Activated naive CD8-positive, alpha-beta T cell treated with anti-CD3 and anti-CD28 coated beads, Interleukin-2, amount 50 U/mL, for 24 hours (primary cell): ENCODE results near the gene ZMIZ1.

ENCODE experiments used
- ATAC-seq: fragments of 150-1000 bp; cut with Tn5 transposase; one replicate; pipeline ENCODE4 v1.10.0; 2021
- DNase-seq: peaks from one replicate; pipeline ENCODE4 v3.0.0; 2021
- H3K27ac Mint-ChIP-seq: one replicate; pipeline ENCODE4 v1.8.0; 2021; ENCODE audit warnings: mild to moderate bottlenecking, mixed read lengths
- H3K27me3 Mint-ChIP-seq: one replicate; pipeline ENCODE4 v1.8.0; 2021; ENCODE audit warnings: mixed read lengths
- H3K36me3 Mint-ChIP-seq: one replicate; pipeline ENCODE4 v1.8.0; 2021; ENCODE audit warnings: low read depth, mixed read lengths
- H3K4me1 Mint-ChIP-seq: one replicate; pipeline ENCODE4 v1.8.0; 2021; ENCODE audit warnings: mixed read lengths
- H3K4me3 Mint-ChIP-seq: one replicate; pipeline ENCODE4 v1.8.0; 2021; ENCODE audit warnings: mild to moderate bottlenecking, moderate library complexity, mixed read lengths
- H3K9me3 Mint-ChIP-seq: one replicate; pipeline ENCODE4 v1.8.0; 2021; ENCODE audit warnings: mixed read lengths

ZMIZ1 gene

DNA sequence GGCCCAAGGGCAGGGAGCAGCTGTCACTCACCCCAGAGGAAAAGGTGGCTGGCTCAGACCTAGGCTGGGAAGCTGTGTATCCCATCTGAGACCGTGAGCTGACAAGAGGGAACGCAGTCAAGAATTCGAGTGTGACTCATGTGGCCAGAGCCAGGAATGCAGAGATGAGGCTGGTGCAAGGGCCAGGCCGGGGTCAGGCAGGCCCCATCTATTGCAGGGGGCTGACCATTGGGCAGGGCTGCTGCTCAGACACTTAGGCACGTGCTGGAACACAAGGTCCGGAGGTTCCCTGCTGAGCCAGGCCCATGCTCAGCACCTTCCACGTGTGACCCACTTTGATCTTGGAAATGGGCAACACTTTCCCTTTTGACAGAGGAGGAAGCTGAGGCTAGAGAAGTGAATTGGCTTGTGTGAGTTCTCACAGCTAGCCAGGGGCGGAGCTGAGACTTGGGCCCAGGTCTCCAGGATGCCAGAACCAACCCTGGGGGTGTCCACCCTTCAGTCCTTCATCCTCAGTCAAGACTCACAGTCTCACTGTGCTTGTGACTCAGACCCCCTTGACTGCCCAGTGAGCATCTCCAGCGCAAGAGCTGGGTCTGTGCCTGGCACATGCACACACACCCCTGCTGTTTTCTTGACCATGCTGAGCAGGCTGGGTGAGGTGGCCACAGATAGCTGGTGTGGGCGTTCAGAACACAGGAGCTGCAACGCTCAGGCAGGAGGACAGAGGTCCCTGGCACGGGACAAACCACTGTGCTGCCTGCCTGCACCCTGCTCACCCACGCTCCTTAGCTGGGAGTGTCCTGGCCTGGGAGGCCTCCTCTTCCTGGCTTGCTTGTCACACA is 230.9 kb downstream of the ZMIZ1 start:
- DNase-seq (no peak), ATAC-seq (no peak)
- peaks cover 17% of the 10 kb centered on the region for H3K4me1 Mint-ChIP-seq
- H3K36me3 Mint-ChIP-seq, result peaks cover 29% of the 10 kb centered on the region
- H3K27me3 Mint-ChIP-seq, result no peaks in the 10 kb centered on the region
- H3K9me3 Mint-ChIP-seq, result no peaks in the 10 kb centered on the region
- H3K27ac Mint-ChIP-seq, result no peak overlapping the region
- H3K4me3 Mint-ChIP-seq, result no peak overlapping the region

DNA sequence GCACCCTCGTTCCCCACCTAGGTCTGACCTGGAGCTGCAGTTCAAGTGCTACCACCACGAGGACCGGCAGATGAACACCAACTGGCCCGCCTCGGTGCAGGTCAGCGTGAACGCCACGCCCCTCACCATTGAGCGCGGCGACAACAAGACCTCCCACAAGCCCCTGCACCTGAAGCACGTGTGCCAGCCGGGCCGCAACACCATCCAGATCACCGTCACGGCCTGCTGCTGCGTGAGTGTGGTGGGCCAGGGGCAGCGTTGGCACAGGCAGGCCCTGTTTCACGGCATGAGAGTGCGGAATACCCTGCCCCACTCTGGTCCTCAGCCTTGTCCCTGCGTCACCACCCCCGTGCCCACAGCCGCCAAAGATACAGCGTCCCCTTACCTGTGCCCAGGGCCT is 231.9 kb downstream of the ZMIZ1 start:
- no peaks in the 10 kb centered on the region for H3K9me3 Mint-ChIP-seq
- peaks cover 24% of the 10 kb centered on the region for H3K36me3 Mint-ChIP-seq
- H3K4me3 Mint-ChIP-seq, result no peak overlapping the region
- no peak for DNase-seq
- no peak for ATAC-seq
- H3K4me1 Mint-ChIP-seq, result peaks cover 11% of the 10 kb centered on the region
- H3K27me3 Mint-ChIP-seq, result no peaks in the 10 kb centered on the region
- H3K27ac Mint-ChIP-seq, result no peak overlapping the region

DNA sequence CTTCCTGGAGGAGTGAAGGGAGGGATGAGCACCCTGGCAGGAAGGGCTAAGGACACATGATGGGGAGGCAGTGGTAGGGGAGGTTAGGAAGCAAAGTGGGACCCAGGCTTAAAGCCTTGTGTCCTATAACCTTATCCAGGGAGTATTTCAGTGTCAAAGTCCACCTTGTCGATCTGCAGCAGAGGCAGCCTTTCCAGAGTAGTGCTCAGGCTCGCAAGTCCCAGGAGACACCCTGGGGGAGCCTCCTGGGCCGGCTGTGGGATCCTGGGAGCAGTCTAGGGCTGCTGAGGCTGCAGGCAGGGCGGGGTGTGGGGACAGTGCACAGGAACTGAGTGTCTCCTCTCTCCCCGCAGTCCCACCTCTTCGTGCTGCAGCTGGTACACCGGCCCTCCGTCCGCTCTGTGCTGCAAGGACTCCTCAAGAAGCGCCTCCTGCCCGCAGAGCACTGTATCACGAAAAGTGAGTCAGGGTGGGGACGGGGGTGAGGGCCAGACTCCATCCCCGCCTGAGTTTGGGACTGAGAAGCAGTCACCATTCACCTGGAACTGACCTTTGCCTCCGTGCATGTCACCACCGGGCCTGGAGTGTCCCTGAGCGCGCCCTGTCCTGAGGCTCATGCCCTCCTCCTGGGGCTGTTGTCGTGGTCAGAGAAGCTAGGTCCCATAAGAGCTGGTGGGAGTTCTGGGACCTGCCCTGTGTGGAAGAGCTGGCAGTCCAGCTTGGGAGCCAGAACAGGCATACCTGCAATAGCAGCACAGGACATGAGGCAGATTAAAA is 233.2 kb downstream of the ZMIZ1 start:
- Mint-ChIP-seq H3K27ac (no peak overlapping the region), H3K4me1 (peaks cover 10% of the 10 kb centered on the region), H3K27me3 (no peaks in the 10 kb centered on the region), H3K36me3 (peaks cover 22% of the 10 kb centered on the region), H3K9me3 (no peaks in the 10 kb centered on the region), H3K4me3 (no peak overlapping the region)
- no peak for DNase-seq
- no peak for ATAC-seq

- no peak for ATAC-seq
- H3K36me3 Mint-ChIP-seq, result peaks cover 28% of the 10 kb centered on the region
Observed at GRCh38 chr10:79303631-79304478, 235.1 kb downstream of the ZMIZ1 start.

DNA sequence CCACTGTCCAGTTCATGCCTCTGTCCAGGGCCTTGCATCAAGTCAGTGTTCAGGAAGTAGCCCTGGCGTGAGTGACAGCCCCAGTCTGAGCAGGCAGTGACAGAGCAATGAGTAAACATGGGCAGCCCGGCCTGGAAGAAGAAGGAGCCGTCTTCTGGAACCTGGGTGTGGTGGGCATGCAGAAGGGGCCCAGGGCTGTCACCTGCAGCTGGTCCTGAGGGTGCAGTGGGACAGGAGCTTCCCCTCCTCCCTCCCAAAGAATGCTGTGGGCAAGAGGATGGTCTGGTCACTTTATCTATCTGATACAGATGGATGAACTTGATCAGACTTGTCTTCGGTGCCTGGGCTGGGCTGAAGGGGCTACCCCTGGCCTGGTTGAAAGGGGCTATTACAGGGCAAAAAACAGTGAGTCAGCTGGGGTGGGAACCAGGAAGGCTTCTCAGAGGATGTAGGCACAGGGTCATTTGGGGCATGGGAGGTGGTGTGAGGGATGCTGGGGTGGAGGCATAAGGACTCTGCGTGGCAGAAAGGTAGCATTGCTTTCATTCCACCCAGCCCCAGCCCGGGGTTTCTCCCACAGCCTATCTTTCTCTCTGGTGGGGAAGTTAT is 235.8 kb downstream of the ZMIZ1 start:
- ATAC-seq (no peak), DNase-seq (no peak)
- H3K27me3 Mint-ChIP-seq, result no peaks in the 10 kb centered on the region
- no peaks in the 10 kb centered on the region for H3K9me3 Mint-ChIP-seq
- no peak overlapping the region for H3K4me3 Mint-ChIP-seq
- no peak overlapping the region for H3K27ac Mint-ChIP-seq
- H3K36me3 Mint-ChIP-seq, result peaks cover 25% of the 10 kb centered on the region
- no peaks in the 10 kb centered on the region for H3K4me1 Mint-ChIP-seq

More at GRCh38 chr10:79303631-79304478, 235.1 kb downstream of the ZMIZ1 start:
- no peak overlapping the region for H3K4me3 Mint-ChIP-seq
- peaks cover 2% of the 10 kb centered on the region for H3K4me1 Mint-ChIP-seq
- no peaks in the 10 kb centered on the region for H3K27me3 Mint-ChIP-seq
- no peak for DNase-seq
- no peaks in the 10 kb centered on the region for H3K9me3 Mint-ChIP-seq
- H3K27ac Mint-ChIP-seq, result no peak overlapping the region

DNA sequence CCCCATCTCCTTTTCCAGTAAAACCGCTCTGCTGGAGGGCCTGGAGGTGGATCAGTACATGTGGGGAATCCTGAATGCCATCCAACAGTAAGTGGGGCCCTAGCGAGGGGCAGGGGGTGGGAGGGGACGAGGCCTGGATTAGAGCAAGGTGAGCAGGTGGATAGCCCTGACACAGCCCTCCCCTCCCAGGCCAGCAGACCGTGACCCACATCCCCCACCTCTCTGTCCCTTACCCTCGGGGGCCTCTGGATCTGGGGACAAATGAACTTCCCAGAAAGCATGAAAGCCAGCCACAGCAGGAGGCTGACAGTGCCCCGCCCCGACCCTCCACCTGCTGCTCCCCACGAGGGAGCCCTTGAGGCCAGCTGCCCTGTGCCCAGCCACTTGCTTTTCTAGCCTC is 236.7 kb downstream of the ZMIZ1 start:
- no peaks in the 10 kb centered on the region for H3K27me3 Mint-ChIP-seq
- no peak overlapping the region for H3K27ac Mint-ChIP-seq
- peaks cover 25% of the 10 kb centered on the region for H3K36me3 Mint-ChIP-seq
- no peak for DNase-seq
- H3K4me1 Mint-ChIP-seq, result no peaks in the 10 kb centered on the region
- ATAC-seq, result no peak
- H3K4me3 Mint-ChIP-seq, result no peak overlapping the region
- no peaks in the 10 kb centered on the region for H3K9me3 Mint-ChIP-seq

- H3K36me3 Mint-ChIP-seq, result peaks cover 25% of the 10 kb centered on the region
- no peak overlapping the region for H3K4me3 Mint-ChIP-seq
- H3K9me3 Mint-ChIP-seq, result no peaks in the 10 kb centered on the region
- DNase-seq (no peak), ATAC-seq (no peak)
- no peaks in the 10 kb centered on the region for H3K27me3 Mint-ChIP-seq
- H3K27ac Mint-ChIP-seq, result no peak overlapping the region
- no peaks in the 10 kb centered on the region for H3K4me1 Mint-ChIP-seq
Observed at GRCh38 chr10:79305988-79306387, 237.2 kb downstream of the ZMIZ1 start.

- Mint-ChIP-seq H3K27me3 (no peaks in the 10 kb centered on the region), H3K27ac (no peak overlapping the region), H3K36me3 (peaks cover 20% of the 10 kb centered on the region), H3K4me1 (no peaks in the 10 kb centered on the region), H3K4me3 (no peak overlapping the region), H3K9me3 (no peaks in the 10 kb centered on the region)
- ATAC-seq, result no peak
- no peak for DNase-seq
Observed at GRCh38 chr10:79306644-79307220, 238.0 kb downstream of the ZMIZ1 start.

DNA sequence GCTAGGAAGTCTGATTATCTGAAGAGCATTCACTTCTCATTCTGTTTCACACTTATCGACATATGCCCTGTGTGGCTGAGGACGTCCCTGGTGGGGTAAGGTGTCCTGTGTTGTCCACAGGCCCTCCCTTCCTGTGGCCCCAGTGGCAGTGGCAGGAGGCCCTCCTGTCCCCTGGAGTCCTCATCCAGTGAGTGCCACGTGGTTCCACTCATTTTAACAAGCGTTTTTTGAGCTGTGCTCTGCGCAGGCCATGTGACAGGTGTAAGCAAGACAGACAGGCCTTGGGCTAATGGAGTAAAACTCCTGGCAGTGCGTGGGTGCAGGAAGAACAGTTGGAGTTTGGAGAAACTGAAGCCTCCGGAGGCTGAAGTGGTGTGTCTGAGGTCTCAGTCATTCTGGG is 239.2 kb downstream of the ZMIZ1 start:
- Mint-ChIP-seq H3K9me3 (no peaks in the 10 kb centered on the region), H3K4me1 (no peaks in the 10 kb centered on the region), H3K27ac (no peak overlapping the region)

GRCh38 chr10:79308969-79309665 is 240.4 kb downstream of the ZMIZ1 start:
- Mint-ChIP-seq H3K4me1 (no peaks in the 10 kb centered on the region), H3K27me3 (no peaks in the 10 kb centered on the region), H3K36me3 (peaks cover 18% of the 10 kb centered on the region), H3K9me3 (no peaks in the 10 kb centered on the region), H3K27ac (no peak overlapping the region), H3K4me3 (no peak overlapping the region)
- no peak for DNase-seq
- no peak for ATAC-seq

More for the DNA sequence above, 239.2 kb downstream of the ZMIZ1 start:
- ATAC-seq, result no peak
- H3K4me3 Mint-ChIP-seq, result no peak overlapping the region
- no peak for DNase-seq
- H3K36me3 Mint-ChIP-seq, result peaks cover 18% of the 10 kb centered on the region
- no peaks in the 10 kb centered on the region for H3K27me3 Mint-ChIP-seq

DNA sequence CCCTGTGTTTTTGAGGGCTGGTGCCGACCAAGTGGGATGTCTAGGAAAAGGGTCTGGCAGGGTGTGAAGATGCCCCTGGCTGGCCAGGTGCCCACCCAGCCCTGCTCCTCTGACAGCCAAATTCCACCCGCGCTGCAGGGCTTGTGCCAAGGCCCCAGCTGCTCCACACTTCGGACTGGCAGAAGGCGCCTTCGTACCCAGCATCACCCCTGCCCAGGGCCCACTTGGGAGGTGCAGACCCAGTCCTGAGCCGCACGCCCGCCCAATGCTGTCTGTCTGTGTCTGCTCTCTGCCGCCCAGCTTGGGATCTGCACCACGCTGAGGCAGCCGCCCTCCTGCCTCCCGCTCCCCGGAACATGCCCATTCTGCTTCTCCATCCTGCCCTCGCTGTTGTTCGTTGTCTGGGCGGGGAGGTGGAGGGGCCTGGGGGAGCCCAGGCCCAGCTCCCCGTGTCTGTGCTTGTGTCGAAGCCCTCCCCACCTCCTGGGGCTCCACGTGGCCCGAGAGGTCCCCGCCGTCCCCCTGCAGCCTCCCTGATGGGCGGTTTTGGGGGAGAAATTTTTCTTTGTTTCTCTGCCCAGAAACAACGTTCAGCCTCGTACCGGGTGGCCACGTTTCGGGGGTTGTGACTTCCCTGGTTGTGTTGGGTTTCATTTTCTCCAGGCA is 241.6 kb downstream of the ZMIZ1 start:
- no peaks in the 10 kb centered on the region for H3K4me1 Mint-ChIP-seq
- no peak for ATAC-seq
- H3K4me3 Mint-ChIP-seq, result no peak overlapping the region
- H3K27ac Mint-ChIP-seq, result no peak overlapping the region
- peaks cover 15% of the 10 kb centered on the region for H3K36me3 Mint-ChIP-seq
- H3K27me3 Mint-ChIP-seq, result no peaks in the 10 kb centered on the region
- H3K9me3 Mint-ChIP-seq, result no peaks in the 10 kb centered on the region
- DNase-seq, result no peak

GRCh38 chr10:79310911-79311573 is 242.3 kb downstream of the ZMIZ1 start:
- Mint-ChIP-seq H3K27ac (no peak overlapping the region), H3K27me3 (no peaks in the 10 kb centered on the region)

More at GRCh38 chr10:79310911-79311573, 242.3 kb downstream of the ZMIZ1 start:
- DNase-seq, result no peak
- Mint-ChIP-seq H3K4me1 (peaks cover 3% of the 10 kb centered on the region), H3K4me3 (no peak overlapping the region), H3K9me3 (no peaks in the 10 kb centered on the region), H3K36me3 (peaks cover 15% of the 10 kb centered on the region)
- ATAC-seq, result no peak
